SW480 (cell line): ENCODE measurements around the gene PTPN5.
"Not testable (repeated sequence)": the region's sequence is repeated elsewhere in the genome, so short reads cannot be mapped to it uniquely, and the experiment has no call there.

ENCODE experiments used
- DNase-seq: peaks from one replicate; pipeline ENCODE4 v3.0.0-alpha.2; 2016; ENCODE audit warnings: low spot score

The PTPN5 gene

GRCh38 chr11:18709414-18709813, 82.2 kb downstream of the PTPN5 start:
- no peak for DNase-seq

DNA sequence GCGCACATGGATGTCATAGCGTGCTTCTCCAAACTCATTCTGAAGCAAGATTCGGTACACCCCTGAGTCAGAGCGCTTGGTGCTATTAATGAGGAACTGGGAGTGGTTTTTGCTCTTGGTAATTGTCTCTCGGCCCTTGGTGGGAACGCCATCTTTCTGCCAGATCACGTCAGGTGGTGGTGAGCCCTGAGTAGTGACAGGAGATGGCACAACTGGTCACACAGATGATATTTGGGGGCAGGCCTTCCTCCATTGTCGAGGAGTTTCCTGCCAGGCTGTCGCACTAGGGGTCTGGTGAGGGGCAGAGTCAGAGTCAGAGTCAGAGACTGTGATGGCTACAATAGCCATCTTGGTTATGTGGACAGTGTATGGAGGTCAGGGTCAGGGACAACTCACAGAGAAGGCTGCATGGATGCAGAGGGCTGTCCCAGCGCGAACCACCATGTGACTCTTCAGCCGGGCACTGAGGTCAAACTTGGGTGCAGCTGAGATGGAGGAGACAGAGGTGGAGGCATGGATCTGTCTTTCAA, 83.7 kb downstream of the PTPN5 start:
- no peak for DNase-seq

GRCh38 chr11:18706330-18707243, 85.0 kb downstream of the PTPN5 start:
- DNase-seq, result no peak

DNA sequence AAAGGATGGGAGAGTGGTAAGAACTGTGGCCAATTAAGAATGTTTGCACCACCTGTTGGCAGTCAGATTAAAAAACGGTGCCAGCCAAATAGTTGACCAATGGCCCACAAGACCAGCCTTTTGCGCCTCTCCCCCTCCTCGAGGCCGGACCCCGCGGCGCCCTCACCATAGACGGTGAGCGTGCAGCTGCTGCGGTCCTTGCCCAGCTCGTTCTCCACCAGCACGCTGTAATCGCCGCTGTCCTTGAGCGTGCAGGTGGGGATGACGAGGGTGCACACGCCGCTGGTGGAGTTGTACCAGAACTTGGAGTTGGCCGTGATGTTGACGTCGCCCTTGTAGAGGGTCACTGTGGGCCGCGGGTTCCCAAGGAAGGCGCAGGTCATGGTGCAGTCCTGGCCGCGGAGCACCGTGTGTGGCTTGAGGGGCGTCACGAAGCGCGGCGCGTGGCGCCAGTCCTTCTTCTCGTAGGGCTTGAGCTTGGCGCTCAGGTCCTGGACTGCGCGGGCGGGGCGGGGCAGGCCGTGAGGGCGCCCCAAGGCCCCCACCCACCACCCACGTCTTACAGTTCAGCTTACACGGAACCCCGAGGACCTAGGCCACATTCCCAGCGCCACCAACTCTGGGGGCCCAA, 85.8 kb downstream of the PTPN5 start:
- no peak for DNase-seq

DNA sequence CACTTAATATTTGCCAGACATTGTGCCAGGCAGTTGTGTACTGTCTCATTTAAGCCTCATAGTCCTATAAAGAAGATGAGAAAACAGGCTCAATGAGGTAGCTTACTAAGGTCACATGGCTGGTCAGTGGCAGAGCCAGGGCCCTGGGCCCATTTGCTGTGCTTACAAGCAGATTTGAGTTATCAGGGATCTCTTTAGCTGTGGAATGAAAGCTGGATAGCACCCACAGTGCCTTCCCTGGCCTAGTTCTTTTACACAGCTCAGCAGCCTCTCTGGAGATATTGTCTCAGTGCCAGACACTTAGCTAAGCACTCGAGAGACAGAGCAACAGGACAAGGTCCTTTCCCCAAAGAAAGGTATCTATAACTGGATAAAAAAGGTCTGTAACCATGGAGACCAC, 86.9 kb downstream of the PTPN5 start:
- no peak for DNase-seq

DNA sequence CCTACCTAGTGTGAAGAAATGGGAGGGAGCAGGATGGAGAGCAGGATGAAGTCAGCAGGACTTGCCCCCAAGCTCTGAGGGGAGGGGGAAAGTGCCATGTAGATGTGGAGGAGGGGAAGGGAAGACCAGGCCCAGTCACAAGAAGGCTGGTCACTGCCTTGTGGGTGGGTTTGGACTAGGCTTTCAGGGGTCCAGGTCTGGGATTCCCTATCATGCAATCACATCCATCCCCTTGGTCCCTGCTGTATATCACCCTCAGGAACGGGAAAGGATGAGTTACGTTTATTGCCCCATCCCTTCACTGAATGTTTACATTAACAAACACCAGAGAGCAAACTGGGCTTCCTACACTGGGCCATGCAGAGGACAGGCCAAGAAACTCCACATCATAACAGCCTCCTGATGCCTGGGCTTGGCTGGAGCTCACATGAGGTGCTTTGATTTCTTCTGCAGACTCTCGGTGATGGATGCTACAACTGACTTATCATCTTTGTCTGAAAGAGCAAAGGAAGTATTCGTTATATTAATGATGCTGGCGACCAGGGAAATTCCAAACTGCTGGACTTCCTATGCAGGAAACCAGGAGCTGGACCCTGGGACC, 87.5 kb downstream of the PTPN5 start:
- no peak for DNase-seq

GRCh38 chr11:18703001-18703763, 88.4 kb downstream of the PTPN5 start:
- no peak for DNase-seq

DNA sequence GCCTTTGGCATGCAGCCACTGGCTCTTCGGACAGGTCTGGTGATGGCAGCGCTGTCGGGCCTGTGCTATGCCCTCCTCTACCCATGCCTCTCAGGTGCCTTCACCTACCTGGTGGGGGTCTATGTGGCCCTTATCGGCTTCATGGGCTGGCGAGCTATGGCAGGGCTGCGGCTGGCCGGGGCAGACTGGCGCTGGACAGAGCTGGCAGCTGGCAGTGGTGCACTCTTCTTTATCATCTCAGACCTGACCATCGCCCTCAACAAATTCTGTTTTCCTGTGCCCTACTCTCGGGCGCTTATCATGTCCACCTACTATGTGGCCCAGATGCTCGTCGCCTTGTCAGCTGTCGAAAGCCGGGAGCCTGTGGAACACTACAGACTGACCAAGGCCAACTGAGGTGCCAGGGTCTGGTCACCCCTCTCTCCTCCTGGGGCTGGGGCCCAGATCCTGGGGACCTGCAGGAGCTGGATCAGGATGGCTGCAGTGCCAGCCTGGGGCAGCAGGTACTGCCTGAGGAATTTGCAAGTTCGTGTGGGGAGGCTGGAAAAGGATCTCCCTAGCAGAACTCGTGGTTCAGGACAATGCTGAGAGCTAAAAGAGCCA, 89.9 kb downstream of the PTPN5 start:
- DNase-seq, result no peak

DNA sequence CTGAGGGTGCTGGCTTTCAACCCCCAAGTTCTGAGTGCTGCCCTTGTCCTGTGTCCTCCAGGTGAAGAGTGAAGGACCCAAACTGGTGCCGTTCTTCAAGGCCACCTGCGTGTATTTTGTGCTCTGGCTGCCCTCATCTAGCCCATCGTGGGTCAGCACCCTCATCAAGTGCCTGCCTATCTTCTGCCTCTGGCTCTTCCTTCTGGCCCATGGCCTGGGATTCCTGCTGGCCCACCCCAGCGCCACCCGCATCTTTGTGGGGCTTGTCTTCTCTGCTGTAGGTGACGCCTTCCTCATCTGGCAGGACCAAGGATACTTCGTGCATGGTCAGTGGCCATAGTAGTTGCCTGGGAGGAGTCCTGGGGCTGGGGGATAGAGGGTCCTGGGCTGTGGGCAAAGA, 90.7 kb downstream of the PTPN5 start:
- DNase-seq, result no peak

- DNase-seq, result peak; percentile 58
These were observed 91.2 kb downstream of the PTPN5 start for GRCh38 chr11:18700375-18700774.

GRCh38 chr11:18699848-18700261, 91.7 kb downstream of the PTPN5 start:
- no peak for DNase-seq

DNA sequence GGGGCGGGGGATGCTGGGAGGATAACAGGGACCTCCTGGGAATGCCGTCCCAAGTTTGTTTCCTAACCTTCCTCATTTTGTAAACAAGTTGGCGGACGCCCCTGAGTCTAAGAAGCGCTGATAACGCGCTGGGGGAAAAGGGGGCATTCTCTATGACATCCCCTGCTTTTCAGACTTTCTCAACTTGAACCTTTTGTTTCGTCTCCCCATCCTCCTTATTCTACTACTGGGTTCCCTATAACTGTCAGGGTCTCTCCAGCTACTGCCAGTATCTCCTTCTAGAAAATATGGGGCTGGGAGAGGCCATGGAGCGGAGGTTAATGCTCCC, 92.4 kb downstream of the PTPN5 start:
- DNase-seq, result no peak

GRCh38 chr11:18698341-18699268, 93.0 kb downstream of the PTPN5 start, which contains the start of gene TMEM86A:
Gene TMEM86A, plus strand, starts transcription at chr11:18698779. Its CDS starts 108 bp downstream, at chr11:18698887.
- peak; percentile 82 for DNase-seq

- DNase-seq, result no peak
These were observed 94.0 kb downstream of the PTPN5 start for GRCh38 chr11:18697576-18697975.

GRCh38 chr11:18696638-18697225, 94.9 kb downstream of the PTPN5 start:
- peak; percentile 41 for DNase-seq

DNA sequence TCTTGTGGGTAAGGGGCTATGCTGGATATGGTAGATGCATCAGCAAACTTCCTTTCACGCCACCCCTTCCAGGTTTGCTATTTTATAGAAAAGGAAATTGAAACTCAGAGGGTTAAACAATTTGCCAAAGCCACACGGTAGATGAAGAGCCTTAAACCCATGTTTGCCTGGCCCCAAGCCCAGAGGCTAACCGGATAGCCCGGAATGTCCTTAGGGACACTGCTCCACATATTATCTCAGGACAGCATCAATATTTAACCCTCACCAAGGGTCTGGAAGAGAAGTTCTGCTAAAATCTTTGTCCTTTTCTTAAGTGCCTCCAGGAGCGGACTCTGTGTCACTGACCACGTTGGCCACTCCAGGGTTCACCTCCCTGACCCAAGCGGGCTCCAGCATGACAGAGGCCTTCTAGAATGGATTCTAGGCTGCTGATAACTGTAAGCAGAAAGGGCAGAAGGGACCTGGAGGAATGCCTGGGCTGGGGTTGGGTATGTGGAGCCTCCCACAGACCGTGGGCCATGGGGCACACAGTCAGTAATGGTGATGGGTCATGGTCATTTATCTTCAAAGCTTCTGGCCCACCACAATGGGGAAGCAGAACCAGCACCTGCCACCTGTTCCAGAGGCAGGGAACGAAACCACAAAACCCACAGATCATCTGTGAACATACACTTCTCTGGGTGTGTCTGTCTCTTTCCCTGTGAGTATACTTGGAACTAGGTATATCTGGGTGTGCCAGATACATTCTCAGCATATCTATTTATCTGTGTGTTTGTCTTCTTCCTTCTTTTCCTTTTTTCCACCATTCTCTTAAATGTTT, 98.4 kb downstream of the PTPN5 start:
- DNase-seq, result peak; percentile 92

DNA sequence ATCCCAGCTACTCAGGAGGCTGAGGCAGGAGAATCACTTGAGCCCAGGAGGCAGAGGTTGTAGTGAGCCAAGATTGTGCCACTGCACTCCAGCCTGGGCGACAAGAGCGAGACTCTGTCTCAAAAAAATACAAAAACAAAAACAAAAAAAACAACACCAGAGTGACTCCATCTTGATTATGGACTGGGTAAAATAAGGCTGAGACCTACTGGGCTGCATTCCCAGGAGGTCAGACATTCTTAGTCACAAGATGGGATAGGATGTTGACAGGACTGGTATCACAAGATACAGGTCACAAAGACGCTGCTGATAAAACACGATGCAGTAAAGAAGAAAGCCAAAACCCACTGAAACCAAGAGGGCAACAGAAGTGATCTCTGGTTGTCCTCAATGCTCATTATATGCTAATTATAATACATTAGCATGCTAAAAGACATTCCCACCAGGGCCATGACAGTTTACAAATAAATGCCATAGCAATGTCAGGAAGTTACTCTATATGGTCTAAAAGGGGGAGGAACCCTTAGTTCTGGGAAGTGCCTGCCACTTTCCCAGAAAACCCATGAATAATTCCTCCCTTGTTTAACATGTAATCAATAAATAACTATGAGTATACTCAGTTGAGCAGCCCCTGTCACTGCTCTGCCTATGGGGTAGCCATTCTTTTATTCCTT, 100.0 kb downstream of the PTPN5 start:
- not testable (repeated sequence) for DNase-seq

DNA sequence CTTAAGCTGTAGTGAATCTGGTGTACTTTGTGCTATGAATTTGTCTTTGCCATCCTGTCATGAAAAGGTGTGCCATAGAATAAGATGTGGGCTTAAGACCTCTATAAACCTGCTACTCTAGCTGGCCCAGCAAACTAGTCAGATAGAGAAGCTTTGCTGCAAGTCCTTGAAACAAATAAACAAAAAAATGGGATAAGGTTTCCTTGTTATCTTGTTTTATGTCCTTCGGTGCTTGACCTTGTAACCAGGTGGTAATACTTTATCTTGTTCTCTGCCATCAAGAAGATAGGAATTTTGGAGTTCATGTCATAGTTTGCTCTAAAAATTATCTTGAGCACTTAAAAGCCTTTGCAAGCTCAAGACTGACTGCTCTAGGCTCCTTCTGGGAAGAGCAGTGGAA, 107.3 kb downstream of the PTPN5 start:
- DNase-seq, result no peak

DNA sequence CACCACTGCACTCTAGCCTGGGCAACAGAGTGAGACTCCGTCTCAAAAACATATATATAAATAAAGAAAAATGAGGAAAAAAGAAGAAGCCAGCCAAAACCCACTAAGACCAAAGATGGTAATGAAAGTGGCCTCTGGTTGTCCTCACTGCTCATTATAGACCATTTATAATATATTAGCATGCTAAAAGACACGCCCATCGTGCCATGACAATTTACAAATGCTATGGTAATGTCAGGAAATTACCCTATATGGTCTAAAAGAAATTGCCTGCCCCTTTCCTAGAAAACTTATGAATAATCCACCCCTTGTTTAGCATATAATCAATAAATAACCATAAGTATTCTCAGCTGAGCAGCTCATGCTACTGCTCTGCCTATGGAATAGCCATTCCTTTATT, 109.1 kb downstream of the PTPN5 start:
- DNase-seq, result no peak
